DMS153 treated with DMSO at 0.1 percent for 48 hours (cell line): Measurements from ENCODE around the gene SPATA21.
A peak's percentile ranks its signal among the peaks of the same experiment; 100 is the strongest.

ENCODE experiments used
- DNase-seq: peaks from one replicate; lab custom pipeline; 2025; ENCODE audit not compliant: unreplicated experiment; lab: John Stamatoyannopoulos, UW

The SPATA21 gene

GRCh38 chr1:16351994-16352841 lies 85.0 kb downstream of the SPATA21 start, which contains the start of gene FBXO42:
Gene FBXO42, minus strand, starts transcription at chr1:16352480. Its CDS starts 37,062 bp downstream, at chr1:16315418.
- DNase-seq, result peak; percentile 90

- no peak for DNase-seq
Measured at GRCh38 chr1:16351456-16351993, 85.7 kb downstream of the SPATA21 start.

- DNase-seq, result no peak
Measured at GRCh38 chr1:16349847-16350406, 87.3 kb downstream of the SPATA21 start.
